Activated naive CD8-positive, alpha-beta T cell treated with anti-CD3 and anti-CD28 coated beads, Interleukin-2, amount 50 U/mL, for 24 hours (primary cell): Measurements from ENCODE around the gene LCE6A.

Experiments used
- ATAC-seq: fragments of 150-1000 bp; cut with Tn5 transposase; one replicate; pipeline ENCODE4 v1.10.0; 2021
- DNase-seq: peaks from one replicate; pipeline ENCODE4 v3.0.0; 2021
- H3K27ac Mint-ChIP-seq: one replicate; pipeline ENCODE4 v1.8.0; 2021; ENCODE audit warnings: mild to moderate bottlenecking, mixed read lengths
- H3K27me3 Mint-ChIP-seq: one replicate; pipeline ENCODE4 v1.8.0; 2021; ENCODE audit warnings: mixed read lengths
- H3K36me3 Mint-ChIP-seq: one replicate; pipeline ENCODE4 v1.8.0; 2021; ENCODE audit warnings: low read depth, mixed read lengths
- H3K4me1 Mint-ChIP-seq: one replicate; pipeline ENCODE4 v1.8.0; 2021; ENCODE audit warnings: mixed read lengths
- H3K4me3 Mint-ChIP-seq: one replicate; pipeline ENCODE4 v1.8.0; 2021; ENCODE audit warnings: mild to moderate bottlenecking, moderate library complexity, mixed read lengths
- H3K9me3 Mint-ChIP-seq: one replicate; pipeline ENCODE4 v1.8.0; 2021; ENCODE audit warnings: mixed read lengths

LCE6A gene

GRCh38 chr1:152842556-152842955 lies at the start of gene LCE6A:
Gene LCE6A, plus strand, starts transcription at chr1:152842856. Its CDS starts 665 bp downstream, at chr1:152843521.
- Mint-ChIP-seq H3K27me3 (peaks cover 5% of the 10 kb centered on the region), H3K4me3 (no peak within 1 kb of the TSS), H3K4me1 (no peaks in the 10 kb centered on the region), H3K9me3 (no peaks in the 10 kb centered on the region), H3K27ac (no peak within 1 kb of the TSS), H3K36me3 (no peaks in the 10 kb centered on the region)
- ATAC-seq = no peak
- no peak for DNase-seq

- no peak for ATAC-seq
- Mint-ChIP-seq H3K27me3 (peaks cover 18% of the 10 kb centered on the region), H3K36me3 (no peaks in the 10 kb centered on the region), H3K27ac (no peak overlapping the region), H3K9me3 (no peaks in the 10 kb centered on the region), H3K4me1 (no peaks in the 10 kb centered on the region), H3K4me3 (no peak overlapping the region)
- no peak for DNase-seq
These were observed 47.0 kb upstream of the LCE6A start for GRCh38 chr1:152795686-152796085.

- no peak within 1 kb of the TSS for H3K4me3 Mint-ChIP-seq
- no peaks in the 10 kb centered on the region for H3K4me1 Mint-ChIP-seq
- peaks cover 18% of the 10 kb centered on the region for H3K27me3 Mint-ChIP-seq
- DNase-seq (no peak), ATAC-seq (no peak)
- H3K36me3 Mint-ChIP-seq = no peaks in the 10 kb centered on the region
- no peak within 1 kb of the TSS for H3K27ac Mint-ChIP-seq
- no peaks in the 10 kb centered on the region for H3K9me3 Mint-ChIP-seq
These were observed 46.2 kb upstream of the LCE6A start, which contains the start of gene LCE1D for GRCh38 chr1:152796421-152796820. Gene LCE1D, plus strand, starts transcription at chr1:152796721. Its CDS starts 1,074 bp downstream, at chr1:152797795.

- Mint-ChIP-seq H3K36me3 (no peaks in the 10 kb centered on the region), H3K9me3 (no peaks in the 10 kb centered on the region), H3K4me1 (no peaks in the 10 kb centered on the region), H3K4me3 (no peak overlapping the region), H3K27me3 (peaks cover 18% of the 10 kb centered on the region), H3K27ac (no peak overlapping the region)
- no peak for ATAC-seq
- DNase-seq = no peak
These were observed 41.3 kb upstream of the LCE6A start for GRCh38 chr1:152801333-152801732.

GRCh38 chr1:152806576-152806975 lies 36.1 kb upstream of the LCE6A start, which contains the start of gene LCE1C:
Gene LCE1C, minus strand, starts transcription at chr1:152806651. Its CDS starts 1,173 bp downstream, at chr1:152805478.
- DNase-seq (no peak), ATAC-seq (no peak)
- H3K36me3 Mint-ChIP-seq = no peaks in the 10 kb centered on the region
- no peak within 1 kb of the TSS for H3K4me3 Mint-ChIP-seq
- H3K4me1 Mint-ChIP-seq = no peaks in the 10 kb centered on the region
- H3K27me3 Mint-ChIP-seq = peaks cover 10% of the 10 kb centered on the region
- no peaks in the 10 kb centered on the region for H3K9me3 Mint-ChIP-seq
- no peak within 1 kb of the TSS for H3K27ac Mint-ChIP-seq

- DNase-seq (no peak), ATAC-seq (no peak)
- H3K4me1 Mint-ChIP-seq = no peaks in the 10 kb centered on the region
- no peaks in the 10 kb centered on the region for H3K36me3 Mint-ChIP-seq
- H3K27ac Mint-ChIP-seq = no peak overlapping the region
- H3K4me3 Mint-ChIP-seq = no peak overlapping the region
- H3K27me3 Mint-ChIP-seq = peaks cover 8% of the 10 kb centered on the region
- no peaks in the 10 kb centered on the region for H3K9me3 Mint-ChIP-seq
These were observed 31.6 kb upstream of the LCE6A start for GRCh38 chr1:152811050-152811449.

GRCh38 chr1:152811671-152812070 lies 31.0 kb upstream of the LCE6A start, which contains the start of gene LCE1B:
Gene LCE1B, plus strand, starts transcription at chr1:152811971. Its CDS starts 476 bp downstream, at chr1:152812447.
- H3K27ac Mint-ChIP-seq = no peak within 1 kb of the TSS
- H3K4me1 Mint-ChIP-seq = no peaks in the 10 kb centered on the region
- no peaks in the 10 kb centered on the region for H3K36me3 Mint-ChIP-seq
- DNase-seq (no peak), ATAC-seq (no peak)
- no peak within 1 kb of the TSS for H3K4me3 Mint-ChIP-seq
- no peaks in the 10 kb centered on the region for H3K9me3 Mint-ChIP-seq
- peaks cover 8% of the 10 kb centered on the region for H3K27me3 Mint-ChIP-seq

GRCh38 chr1:152817309-152817708 lies 25.3 kb upstream of the LCE6A start:
- Mint-ChIP-seq H3K27ac (no peak overlapping the region), H3K9me3 (no peaks in the 10 kb centered on the region), H3K4me1 (no peaks in the 10 kb centered on the region), H3K36me3 (no peaks in the 10 kb centered on the region), H3K27me3 (no peaks in the 10 kb centered on the region), H3K4me3 (no peak overlapping the region)
- DNase-seq (no peak), ATAC-seq (no peak)

- Mint-ChIP-seq H3K27me3 (peaks cover 16% of the 10 kb centered on the region), H3K27ac (no peak overlapping the region), H3K4me3 (no peak overlapping the region), H3K4me1 (no peaks in the 10 kb centered on the region), H3K9me3 (no peaks in the 10 kb centered on the region), H3K36me3 (no peaks in the 10 kb centered on the region)
- DNase-seq (no peak), ATAC-seq (no peak)
These were observed 19.4 kb upstream of the LCE6A start for GRCh38 chr1:152823294-152823693.

- peaks cover 19% of the 10 kb centered on the region for H3K27me3 Mint-ChIP-seq
- ATAC-seq (no peak), DNase-seq (no peak)
- no peak overlapping the region for H3K27ac Mint-ChIP-seq
- no peaks in the 10 kb centered on the region for H3K9me3 Mint-ChIP-seq
- no peaks in the 10 kb centered on the region for H3K36me3 Mint-ChIP-seq
- no peaks in the 10 kb centered on the region for H3K4me1 Mint-ChIP-seq
- no peak overlapping the region for H3K4me3 Mint-ChIP-seq
These were observed 17.7 kb upstream of the LCE6A start for GRCh38 chr1:152824964-152825363.

- Mint-ChIP-seq H3K27ac (no peak within 1 kb of the TSS), H3K4me1 (no peaks in the 10 kb centered on the region), H3K27me3 (peaks cover 21% of the 10 kb centered on the region), H3K36me3 (no peaks in the 10 kb centered on the region), H3K4me3 (no peak within 1 kb of the TSS), H3K9me3 (no peaks in the 10 kb centered on the region)
- no peak for DNase-seq
- no peak for ATAC-seq
These were observed 15.5 kb upstream of the LCE6A start, which contains the start of gene LCE1A for GRCh38 chr1:152827173-152827572. Gene LCE1A, plus strand, starts transcription at chr1:152827473. Its CDS starts 0 bp downstream, at chr1:152827473.

- H3K9me3 Mint-ChIP-seq = no peaks in the 10 kb centered on the region
- peaks cover 5% of the 10 kb centered on the region for H3K27me3 Mint-ChIP-seq
- no peak overlapping the region for H3K27ac Mint-ChIP-seq
- no peak for DNase-seq
- no peaks in the 10 kb centered on the region for H3K4me1 Mint-ChIP-seq
- H3K4me3 Mint-ChIP-seq = no peak overlapping the region
- no peaks in the 10 kb centered on the region for H3K36me3 Mint-ChIP-seq
- no peak for ATAC-seq
These were observed 5.8 kb upstream of the LCE6A start for GRCh38 chr1:152836870-152837269.

- H3K27me3 Mint-ChIP-seq = peaks cover 8% of the 10 kb centered on the region
These were observed 13.0 kb downstream of the LCE6A start for GRCh38 chr1:152855661-152856060.

GRCh38 chr1:152858062-152858461 lies 15.4 kb downstream of the LCE6A start:
- no peak for ATAC-seq
- no peak for DNase-seq
- Mint-ChIP-seq H3K27me3 (peaks cover 11% of the 10 kb centered on the region), H3K27ac (no peak overlapping the region), H3K4me3 (no peak overlapping the region), H3K9me3 (no peaks in the 10 kb centered on the region), H3K36me3 (no peaks in the 10 kb centered on the region), H3K4me1 (no peaks in the 10 kb centered on the region)

More at GRCh38 chr1:152855661-152856060, 13.0 kb downstream of the LCE6A start:
- Mint-ChIP-seq H3K36me3 (no peaks in the 10 kb centered on the region), H3K27ac (no peak overlapping the region), H3K4me3 (no peak overlapping the region), H3K9me3 (no peaks in the 10 kb centered on the region), H3K4me1 (no peaks in the 10 kb centered on the region)
- ATAC-seq = no peak
- no peak for DNase-seq

GRCh38 chr1:152859696-152860095 lies 17.0 kb downstream of the LCE6A start, which contains the start of gene LCE7A:
Gene LCE7A, plus strand, starts transcription at chr1:152859996. Its CDS starts 702 bp downstream, at chr1:152860698.
- no peak for ATAC-seq
- Mint-ChIP-seq H3K9me3 (no peaks in the 10 kb centered on the region), H3K4me3 (no peak within 1 kb of the TSS), H3K27me3 (peaks cover 11% of the 10 kb centered on the region), H3K36me3 (no peaks in the 10 kb centered on the region), H3K4me1 (no peaks in the 10 kb centered on the region), H3K27ac (no peak within 1 kb of the TSS)
- DNase-seq = no peak

- no peaks in the 10 kb centered on the region for H3K9me3 Mint-ChIP-seq
- H3K27me3 Mint-ChIP-seq = peaks cover 11% of the 10 kb centered on the region
- DNase-seq = no peak
- no peaks in the 10 kb centered on the region for H3K4me1 Mint-ChIP-seq
- no peak overlapping the region for H3K27ac Mint-ChIP-seq
- H3K4me3 Mint-ChIP-seq = no peak overlapping the region
- H3K36me3 Mint-ChIP-seq = no peaks in the 10 kb centered on the region
- ATAC-seq = no peak
These were observed 17.5 kb downstream of the LCE6A start for GRCh38 chr1:152860129-152860528.
